Activated CD4-positive, CD25-positive, alpha-beta regulatory T cell treated with anti-CD3 and anti-CD28 coated beads, Interleukin-2, amount 50 U/mL, for 16 hours (primary cell): ENCODE results near the gene CTRB2.
"Not testable (repeated sequence)": the region's sequence is repeated elsewhere in the genome, so short reads cannot be mapped to it uniquely, and the experiment has no call there.

Source experiments
- DNase-seq: peaks from one replicate; pipeline ENCODE4 v3.0.0-alpha.2; 2020; ENCODE audit warnings: low read depth, low spot score

Gene CTRB2

DNA sequence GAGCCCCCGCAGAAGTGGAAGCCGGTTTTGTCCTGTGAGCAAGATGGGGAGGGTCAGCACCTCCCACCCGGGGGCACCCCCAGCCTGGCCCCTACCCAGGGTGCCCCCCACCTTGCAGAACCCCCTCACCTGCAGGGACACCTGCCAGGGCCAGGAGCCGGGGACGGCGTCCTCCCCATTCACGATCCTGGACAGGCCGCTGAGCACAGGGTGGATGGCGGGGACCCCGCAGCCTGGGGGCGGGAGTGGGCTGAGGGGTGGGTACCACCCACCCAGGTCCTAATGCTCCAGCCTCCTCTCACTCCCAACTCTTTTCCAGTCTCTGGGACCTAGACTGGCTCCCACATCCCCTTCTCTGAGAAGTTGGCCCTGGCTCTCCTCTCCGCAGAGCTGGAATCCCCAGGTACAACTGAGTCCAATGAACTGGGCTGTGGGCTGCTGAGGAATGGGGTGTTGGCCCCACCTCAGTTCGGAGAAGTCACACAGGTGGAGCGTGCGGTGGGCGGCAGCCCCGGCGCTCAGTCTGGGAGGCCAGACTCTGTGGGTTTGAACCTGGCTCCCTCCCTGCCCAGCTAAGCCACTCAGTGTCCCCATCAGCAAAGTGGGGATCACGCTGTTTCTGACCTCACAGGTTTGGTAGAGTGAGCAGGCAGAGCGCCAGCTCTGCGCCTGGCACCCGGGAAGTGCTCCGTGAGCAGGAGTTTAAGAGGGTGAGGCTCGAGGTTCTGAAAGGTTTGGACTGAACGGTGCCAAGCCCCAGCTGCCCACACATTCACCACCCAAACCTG, 806 bp downstream of the CTRB2 start:
- not testable (repeated sequence) for DNase-seq

DNA sequence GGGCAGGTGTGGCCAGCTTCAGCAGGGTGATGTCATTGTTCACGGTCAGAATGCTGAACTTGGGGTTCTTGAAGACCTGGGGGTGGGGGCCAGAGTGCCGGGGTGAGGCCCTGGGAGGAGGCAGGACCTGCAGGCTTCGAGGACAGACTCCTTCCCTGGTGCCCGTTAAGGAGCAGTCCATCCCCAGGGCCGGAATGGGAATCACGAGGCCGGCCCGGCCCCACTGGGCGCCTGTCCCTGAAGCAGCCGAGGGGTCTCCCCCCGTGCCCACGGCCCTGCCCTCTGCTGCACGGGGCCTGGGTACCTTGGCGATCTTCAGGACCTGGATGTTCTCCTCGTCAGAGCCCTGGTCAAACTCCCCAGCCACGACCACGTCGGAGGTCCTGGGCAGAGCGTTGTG, 1.5 kb downstream of the CTRB2 start:
- not testable (repeated sequence) for DNase-seq

DNA sequence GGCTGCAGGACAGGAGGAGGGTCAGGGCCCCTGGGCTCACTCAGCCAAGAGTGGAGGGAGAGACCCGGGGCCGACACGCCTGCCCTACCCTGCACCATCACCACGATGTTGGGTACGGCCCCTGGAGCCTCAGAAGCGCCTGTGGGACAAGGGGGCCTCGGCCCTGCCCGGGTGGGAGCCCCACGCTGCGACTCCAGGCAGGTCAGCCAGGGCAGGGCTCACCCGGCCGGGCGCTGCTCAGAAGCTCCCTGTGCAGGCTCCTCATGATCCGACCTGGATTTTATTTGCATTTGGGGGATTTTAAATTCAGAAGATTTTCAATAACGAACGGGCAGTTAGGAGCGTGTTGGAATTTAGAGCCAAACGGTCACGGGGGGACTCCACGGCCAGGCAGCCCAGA, 2.1 kb downstream of the CTRB2 start:
- DNase-seq: not testable (repeated sequence)

DNA sequence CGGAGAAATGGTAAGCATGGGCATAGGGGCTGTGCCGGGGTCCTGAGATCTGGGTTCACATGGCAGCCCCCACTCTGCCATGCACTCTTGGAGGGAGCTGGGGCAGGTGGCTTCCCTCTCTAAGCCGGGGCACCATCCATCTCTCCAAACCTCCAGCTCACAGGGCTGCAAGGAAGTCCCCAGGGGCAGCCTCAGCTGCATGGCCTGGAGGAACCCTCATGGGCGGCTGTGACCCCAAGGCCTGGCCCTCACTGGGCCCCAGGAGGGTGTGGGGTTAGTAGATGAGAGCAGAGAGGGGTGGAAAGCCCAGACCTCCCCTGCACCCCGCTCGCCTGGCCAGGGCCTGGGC, 2.6 kb downstream of the CTRB2 start:
- no peak for DNase-seq

DNA sequence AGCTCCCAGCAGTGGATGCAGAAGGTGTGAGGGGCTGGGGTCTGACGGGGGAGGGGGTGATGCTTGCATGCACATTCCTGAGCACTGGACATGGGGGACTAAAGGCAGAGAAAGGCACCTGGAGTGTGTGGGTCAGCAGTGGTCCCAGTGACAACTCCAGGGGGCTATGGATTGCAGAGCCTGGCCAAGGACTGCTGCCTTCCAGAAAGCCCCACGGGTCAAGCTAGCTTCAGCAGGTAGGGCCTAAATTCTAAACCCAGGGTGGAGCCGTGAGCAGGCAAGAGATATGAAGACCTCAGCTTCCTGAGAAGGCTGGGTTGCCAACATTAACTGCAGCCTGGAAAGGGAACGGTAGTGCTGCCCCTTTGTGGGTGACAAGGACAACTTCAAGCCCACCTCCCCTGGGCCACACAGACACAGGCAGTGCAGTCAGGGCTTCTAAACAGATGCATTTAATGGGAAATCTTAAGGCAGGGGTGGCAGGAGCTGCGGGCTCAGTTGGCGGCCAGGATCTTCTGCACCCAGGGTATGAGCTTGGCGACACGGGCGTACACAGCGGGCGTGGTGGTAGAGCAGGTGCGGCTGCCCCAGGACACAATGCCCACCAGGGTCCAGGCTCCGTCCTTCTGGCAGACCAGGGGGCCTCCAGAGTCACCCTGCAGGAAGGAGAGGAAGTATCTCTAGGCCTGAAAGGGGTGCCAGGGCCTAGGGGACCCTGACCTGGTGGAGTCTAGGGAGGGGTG, 3.1 kb downstream of the CTRB2 start:
- DNase-seq: no peak

DNA sequence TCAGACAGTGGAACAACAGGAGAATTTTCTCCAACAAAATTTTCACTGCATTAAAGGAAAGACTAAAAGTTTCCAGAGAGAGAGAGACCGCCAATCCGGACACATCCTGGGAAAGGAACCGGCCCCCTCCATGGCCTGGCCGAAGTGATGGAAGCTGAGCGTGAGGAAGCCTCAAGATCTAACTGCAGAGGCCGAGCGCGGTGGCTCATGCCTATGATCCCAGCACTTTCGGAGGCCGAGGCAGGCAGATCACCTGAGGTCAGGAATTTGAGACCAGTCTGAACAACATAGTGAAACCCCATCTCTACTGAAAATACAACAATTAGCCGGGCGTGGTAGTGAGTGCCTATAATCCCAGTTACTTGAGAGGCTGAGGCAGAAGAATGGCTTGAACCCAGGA, 3.9 kb downstream of the CTRB2 start:
- no peak for DNase-seq

DNA sequence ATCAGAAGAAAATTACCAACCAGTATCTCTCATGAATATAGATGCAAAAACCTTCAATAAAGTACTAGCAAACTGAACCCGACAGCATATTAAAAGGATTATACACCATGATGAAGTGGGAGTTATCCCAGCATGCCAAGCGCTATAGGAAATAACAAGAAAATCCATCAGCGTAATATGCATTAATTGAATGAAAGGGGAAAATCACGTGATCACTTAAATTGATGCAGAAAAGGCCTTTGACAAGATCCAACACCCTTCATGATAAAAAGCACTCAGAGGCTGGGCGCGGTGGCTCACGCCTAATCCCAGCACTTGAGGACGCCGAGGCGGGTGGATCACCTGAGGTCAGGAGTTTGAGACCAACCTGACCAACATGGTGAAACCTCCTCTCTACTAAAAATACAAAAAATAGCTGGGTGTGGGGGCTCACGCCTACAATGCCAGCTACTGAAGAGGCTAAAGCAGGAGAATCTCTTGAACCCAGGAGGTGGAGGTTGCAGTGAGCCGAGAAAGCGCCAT, 4.8 kb downstream of the CTRB2 start:
- no peak for DNase-seq

DNA sequence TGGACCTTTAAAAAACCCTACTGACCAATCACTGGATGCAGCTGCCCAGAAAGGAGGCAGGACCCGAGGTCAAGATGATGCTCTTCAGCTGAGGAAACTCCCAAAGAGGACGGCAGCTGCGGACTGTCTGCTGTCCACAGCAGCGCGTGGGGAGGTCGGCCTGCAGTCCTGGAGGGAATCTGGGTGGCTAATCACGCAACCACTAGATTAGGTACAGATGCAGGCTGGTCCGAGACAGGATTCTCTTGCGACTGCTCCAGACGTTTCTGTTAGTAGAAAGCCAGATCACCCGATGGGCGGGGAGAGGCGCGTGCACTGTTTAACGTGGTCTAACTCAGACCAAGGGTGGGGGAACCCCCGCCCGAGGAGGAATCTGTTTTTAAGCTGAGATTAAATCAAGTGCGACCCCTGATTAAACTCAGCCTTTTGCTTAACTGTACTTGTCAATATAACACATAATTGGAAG, 8.8 kb downstream of the CTRB2 start:
- DNase-seq: no peak

DNA sequence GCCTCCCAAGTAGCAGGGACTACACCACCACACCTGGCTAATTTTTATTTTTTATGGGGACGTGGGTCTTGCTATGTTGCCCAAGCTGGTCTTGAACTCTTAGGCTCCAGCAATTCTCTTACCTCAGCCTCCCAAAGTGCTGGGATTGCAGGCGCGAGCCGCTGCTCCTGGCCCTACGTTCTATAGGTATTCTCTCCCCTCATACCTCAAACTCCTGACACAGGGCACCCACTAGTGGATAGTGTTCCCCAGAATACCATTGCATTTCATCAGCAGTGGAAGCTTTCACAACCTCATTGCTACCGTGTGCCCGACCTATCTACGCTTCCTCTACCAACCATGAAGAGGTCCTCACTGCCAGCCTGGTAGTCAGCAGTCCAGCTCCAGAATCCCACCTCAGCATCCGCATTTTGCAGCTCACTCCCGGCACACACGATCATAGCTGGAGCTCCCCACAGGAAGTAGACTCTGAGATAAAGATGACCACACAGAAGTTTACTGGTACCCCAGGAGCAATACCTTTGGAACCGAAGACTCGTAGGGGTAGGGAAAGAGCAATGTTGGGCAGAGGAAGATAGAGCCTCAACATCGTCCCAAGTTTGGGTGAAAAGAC, 9.3 kb downstream of the CTRB2 start:
- no peak for DNase-seq

DNA sequence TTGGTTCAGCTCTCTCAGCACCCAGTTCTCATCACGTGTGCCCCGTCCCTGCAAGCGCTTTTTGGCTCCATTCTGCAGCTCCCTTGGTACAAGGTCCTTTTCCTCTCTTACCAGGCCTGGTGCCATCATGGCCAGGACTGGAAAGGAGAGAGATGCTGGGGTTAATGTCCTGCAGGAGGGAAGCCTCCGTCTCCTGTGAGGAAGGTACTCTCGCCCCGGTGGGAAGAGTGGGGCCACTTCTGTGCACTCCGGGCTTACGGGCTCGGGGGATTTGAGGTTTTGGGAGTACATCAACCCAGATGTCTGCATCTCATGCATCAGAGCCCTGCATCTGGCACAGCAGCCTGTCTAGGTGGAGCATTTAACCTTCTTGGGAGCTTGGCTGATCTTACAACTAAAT, 10.1 kb downstream of the CTRB2 start:
- no peak for DNase-seq

DNA sequence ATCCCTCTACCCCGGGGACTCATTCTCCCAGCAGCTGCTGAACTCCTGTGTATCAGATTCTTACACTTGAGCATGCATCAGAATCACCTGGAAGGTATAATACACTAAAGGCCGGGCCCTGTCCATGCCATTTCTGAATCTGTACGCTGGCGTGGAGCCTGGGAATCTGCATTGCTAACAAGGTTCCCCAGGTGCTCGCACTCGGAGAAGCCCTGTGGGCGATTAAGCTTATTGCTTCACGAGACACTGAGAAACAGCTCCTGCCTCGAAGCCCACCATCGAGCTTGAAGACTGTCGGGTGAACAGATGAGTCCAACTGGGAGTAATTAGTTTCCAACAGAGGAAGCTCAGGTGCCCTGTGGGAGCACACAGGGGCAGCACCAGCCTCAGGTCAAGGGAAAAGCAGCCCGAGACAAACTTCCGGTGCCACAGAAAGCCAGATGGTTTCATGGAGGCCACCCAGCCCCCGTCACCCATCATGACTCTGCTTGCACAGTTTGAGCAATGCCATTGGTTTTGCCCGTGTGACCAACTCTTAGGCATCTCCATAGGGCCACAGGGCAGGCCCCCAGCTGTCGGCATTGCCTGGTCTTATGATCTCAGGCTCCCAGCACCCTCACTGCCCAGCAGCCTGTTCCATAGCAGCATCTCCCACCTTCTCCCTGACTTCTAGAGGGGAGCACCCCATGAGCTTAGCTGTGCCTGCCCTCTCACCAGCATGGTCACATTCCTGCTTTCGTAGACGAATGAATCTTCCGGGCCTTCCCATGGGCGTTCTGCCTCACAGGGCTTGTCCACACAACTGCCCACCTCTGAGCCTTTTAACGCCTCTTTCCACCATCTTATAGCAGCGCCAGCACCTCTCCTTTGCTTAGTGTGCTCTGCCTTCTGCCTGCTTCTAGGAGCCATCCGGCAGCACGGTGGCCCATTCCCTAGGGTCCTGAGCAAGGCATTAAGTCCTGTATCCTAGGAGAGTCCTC, 10.9 kb downstream of the CTRB2 start:
- DNase-seq: no peak

DNA sequence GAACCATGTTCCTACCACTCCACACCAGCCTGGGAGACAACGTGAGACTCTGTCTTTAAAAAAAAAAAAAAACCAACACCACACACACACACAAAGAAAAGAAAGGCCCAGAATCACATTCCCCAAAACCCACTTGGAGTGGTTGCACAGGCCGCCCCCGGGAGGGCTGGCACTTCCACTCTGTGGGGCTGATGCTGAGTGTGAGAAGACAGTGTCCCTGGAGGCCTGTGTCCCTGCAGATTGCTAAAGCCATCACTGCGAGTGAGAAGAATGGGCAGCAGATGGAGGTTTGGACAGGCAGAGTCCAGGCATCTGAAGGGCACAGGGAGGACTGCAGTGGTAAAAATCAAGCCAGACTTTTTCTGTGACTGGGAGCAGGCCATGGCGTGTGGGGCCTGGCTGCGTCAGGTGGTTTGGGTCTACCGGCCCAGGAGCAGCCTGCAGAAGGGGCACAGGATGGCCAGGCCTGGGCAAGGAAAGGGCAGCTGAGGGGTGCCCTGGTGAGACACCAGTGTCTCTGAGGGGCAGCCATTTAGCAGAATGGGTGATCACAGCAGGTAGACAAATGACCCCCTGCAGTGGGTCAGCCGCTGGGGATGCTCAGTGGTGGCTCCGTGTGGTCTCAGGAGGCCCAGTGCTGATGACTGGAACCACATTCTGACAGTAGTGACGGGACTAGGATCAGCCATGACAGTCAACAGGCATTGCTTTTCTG, 13.1 kb downstream of the CTRB2 start:
- no peak for DNase-seq

DNA sequence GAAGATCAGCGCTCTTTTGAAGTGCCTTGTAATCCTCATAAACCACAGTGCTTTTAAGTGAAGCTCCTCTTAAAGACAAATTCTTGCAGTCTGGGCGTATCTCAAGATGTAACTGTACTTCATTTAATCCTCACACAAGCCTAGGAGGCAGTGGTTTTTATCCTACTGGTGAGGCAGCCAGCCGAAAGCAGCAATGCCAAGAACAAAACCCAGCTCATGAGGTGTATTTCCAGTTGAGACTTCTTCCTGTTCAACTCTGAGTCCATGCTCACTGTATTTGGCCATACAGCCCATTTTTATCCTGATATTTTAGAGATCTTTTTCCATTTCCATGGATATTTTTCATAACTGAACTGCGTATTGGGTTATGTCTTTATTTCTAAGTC, 13.7 kb downstream of the CTRB2 start:
- no peak for DNase-seq

DNA sequence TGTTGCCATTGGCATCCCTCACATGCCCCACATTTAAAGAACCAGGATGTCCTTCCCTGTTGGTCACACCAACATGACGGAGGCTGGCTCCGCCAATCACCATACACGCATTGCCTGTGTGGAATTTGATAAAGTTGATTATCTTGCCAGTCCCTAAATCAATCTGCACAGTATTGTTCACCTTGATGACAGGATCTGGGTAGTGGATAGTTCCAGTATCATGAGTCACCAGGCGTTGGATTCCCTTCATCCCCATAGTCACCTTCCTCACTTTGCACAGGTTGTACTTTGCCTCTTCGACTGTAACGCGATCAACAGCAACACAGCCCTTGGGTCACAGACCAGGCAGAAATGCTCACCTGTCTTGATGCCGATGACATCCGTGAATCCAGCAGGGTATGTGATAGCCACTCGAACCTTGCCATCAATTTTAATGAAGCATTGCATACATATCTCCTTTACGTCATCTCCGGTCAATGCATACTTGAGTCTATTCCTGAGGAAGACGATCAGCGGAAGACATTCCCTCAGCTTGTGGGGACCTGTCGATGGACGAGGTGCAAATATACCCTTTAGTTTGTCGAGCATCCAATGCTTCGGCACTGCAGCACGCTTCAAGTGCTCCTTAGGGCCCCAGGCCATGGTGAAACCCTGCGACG, 14.2 kb downstream of the CTRB2 start:
- no peak for DNase-seq

DNA sequence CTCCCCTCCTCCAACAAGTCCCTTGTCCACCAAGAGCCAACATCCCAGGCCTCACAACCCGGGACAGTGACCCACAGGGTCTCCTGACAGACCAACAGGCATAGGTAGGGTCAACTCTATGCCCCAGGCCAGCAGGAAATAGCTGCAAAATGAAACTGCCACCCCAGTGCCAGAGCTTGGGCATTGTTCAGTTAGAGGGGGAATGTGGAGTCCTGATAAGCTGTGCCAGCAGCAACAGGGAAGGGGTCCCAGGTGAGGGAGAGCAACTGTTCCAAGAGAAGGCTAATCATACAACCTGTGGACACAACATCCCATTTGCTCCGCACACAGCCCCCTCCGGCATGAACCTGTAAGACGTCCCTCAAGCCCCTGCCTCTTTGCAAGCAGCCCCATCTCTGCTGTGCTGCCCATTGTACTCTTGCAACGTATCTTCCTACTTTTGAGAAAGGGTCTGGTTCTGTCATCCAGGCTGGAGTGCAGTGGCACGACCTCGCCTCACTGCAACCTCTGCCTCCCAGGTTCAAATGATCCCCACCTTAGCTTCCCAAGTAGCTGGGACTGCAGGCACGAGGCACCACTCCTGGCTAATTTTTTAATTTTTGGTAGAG, 17.2 kb downstream of the CTRB2 start:
- DNase-seq: no peak

DNA sequence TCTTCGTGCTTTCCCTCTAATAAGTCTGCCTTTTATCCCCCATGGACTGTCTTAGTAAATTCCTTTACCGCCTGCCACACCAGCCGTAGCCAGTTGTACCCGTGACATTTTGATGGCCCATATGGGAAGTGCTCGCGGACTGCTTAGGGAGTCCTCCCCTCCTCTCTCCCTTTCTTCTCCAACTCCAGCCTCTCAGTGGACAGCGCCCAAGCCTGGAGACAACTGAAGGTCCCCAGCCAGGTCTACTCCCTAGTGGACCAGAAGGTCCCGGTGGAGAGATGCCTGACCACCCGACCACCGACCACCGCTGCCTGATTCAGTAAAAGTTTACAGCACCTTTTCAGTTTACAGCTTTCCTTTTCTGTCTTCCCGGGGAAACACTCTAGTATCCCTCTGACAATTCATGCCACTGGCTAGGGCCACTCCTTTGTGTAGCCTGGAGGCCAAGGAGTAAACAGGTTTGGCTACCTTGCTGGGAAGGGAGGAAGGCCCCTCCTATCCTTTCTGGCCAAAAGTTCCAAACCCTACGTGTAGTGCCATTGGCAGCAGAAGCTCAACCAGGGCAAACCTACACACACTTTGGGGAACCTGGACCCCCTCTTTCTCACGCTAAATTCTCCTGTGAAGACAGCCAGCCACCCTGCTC, 18.0 kb downstream of the CTRB2 start:
- DNase-seq: no peak

DNA sequence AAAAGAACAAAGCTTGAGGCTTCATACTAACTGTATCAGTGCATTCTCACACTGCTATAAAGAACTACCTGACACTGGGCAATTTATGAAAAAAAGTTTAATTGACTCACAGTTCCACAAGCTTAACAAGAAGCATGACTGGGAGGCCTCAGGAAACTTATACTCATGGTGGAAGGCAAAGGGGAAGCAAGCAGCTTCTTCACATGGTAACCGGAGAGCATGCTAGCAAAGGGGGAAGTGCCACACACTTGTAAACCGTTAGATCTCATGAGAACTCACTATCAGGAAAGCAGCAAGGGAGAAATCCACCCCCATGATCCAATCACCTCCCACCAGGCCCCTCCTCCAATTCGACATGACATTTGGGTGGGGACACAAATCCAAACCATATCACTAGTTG, 25.3 kb downstream of the CTRB2 start:
- DNase-seq: no peak

DNA sequence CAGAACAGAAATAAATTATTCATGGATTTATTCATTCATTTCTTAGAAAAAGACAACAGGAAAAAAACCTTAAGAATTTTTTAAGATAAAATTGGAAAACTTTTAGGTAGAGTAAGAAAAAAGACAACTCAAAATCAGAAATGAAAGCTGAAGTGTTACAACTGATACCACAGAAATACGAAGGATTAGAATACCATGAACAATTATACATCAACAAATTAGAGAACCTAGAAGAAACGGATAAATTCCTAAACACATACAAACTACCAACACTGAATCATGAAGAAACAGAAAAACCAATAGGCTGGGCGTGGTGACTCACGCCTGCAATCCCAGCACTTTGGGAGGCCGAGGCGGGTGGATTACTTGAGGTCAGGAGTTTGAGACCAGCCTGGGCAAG, 27.8 kb downstream of the CTRB2 start:
- DNase-seq: no peak

DNA sequence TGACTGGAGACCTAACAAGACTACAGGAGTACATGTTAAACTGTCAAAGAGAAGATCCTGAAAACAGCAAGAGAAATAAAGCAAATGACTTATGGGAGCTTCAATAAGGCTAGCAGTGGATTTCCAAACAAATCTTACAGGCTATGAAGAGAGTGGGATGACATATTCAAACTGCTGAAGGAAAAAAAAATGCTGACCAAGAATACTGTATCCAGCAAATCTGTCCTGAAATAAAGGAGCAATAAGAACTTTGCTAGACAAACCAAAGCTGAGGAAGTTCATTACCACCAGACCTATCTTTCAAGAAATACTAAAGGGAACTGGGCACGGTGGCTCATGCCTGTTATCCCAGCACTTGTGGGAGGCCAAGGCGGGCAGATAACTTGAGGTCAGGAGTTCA, 30.0 kb downstream of the CTRB2 start:
- DNase-seq: no peak
